K562 (cell line): ENCODE measurements around the gene DPEP3. TPM values are rescaled to one million over a fixed set of nuclear protein-coding genes. Genes with fewer than 3 reads are reported as not detected.

Experiments
- ATF3 ChIP-seq, 2 experiments: fragments of 450-650 bp in 1 of 2; sonication (generic) in 1 of 2; formaldehyde crosslinking in 1 of 2; IDR thresholded peaks in 1 of 2; conservative IDR thresholded peaks in 1 of 2; 2 replicates each; pipeline versions ENCODE4 v1.6.1 to v1.8.1; 2016 to 2023; ENCODE audit warnings: mild to moderate bottlenecking in 2 of 2, moderate library complexity in 2 of 2, inconsistent platforms in 1 of 2, missing genetic modification reagents in 1 of 2
- ATF7 ChIP-seq: fragments of 450-650 bp; IDR thresholded peaks from 2 replicates; pipeline ENCODE4 v1.7.1; 2014; ENCODE audit warnings: mild to moderate bottlenecking, moderate library complexity
- EP400 ChIP-seq: fragments of 450-650 bp; IDR thresholded peaks from 2 replicates; pipeline ENCODE4 v1.6.1; 2017; ENCODE audit warnings: antibody characterized with exemption, mild to moderate bottlenecking, moderate library complexity
- GATAD2B ChIP-seq: fragments of 450-650 bp; IDR thresholded peaks from 2 replicates; pipeline ENCODE4 v1.6.1; 2017; ENCODE audit warnings: mild to moderate bottlenecking, borderline replicate concordance
- HDAC1 ChIP-seq, 2 experiments: fragments of 450-650 bp; IDR thresholded peaks; 2 replicates each; pipeline ENCODE4 v1.6.1; 2016 to 2017; ENCODE audit warnings: inconsistent platforms in 1 of 2, mild to moderate bottlenecking in 1 of 2, moderate library complexity in 1 of 2
- HDAC2 ChIP-seq: fragments of 450-650 bp; IDR thresholded peaks from 2 replicates; pipeline ENCODE4 v1.6.1; 2016; ENCODE audit warnings: mild to moderate bottlenecking
- NONO ChIP-seq, 2 experiments: fragments of 200-400 bp in 1 of 2; fragments of 450-650 bp in 1 of 2; formaldehyde crosslinking in 1 of 2; IDR thresholded peaks; 2 replicates each; pipeline ENCODE4 v1.6.1; 2017; ENCODE audit warnings: low read depth in 2 of 2, mild to moderate bottlenecking in 2 of 2, moderate library complexity in 2 of 2, low read length in 1 of 2
- NR2C2 ChIP-seq, 2 experiments: fragments of 200-800 bp in 1 of 2; sonication (Bioruptor generic) in 1 of 2; sonication (generic) in 1 of 2; formaldehyde crosslinking in 1 of 2; IDR thresholded peaks; 2 replicates each; pipeline versions ENCODE4 v1.6.1 to v1.8.0; 2016 to 2022; ENCODE audit warnings: mild to moderate bottlenecking in 1 of 2, missing compliant biosample characterization in 1 of 2, missing genetic modification characterization in 1 of 2, missing genetic modification reagents in 1 of 2
- REST ChIP-seq, 2 experiments: fragments of 450-650 bp; formaldehyde crosslinking in 1 of 2; IDR thresholded peaks; 2 replicates each; pipeline versions ENCODE4 v1.4.0 to v1.6.1; 2014 to 2020; ENCODE audit warnings: mild to moderate bottlenecking in 2 of 2, borderline replicate concordance in 1 of 2, low read depth in 1 of 2
- SIN3B ChIP-seq: fragments of 450-650 bp; IDR thresholded peaks from 2 replicates; pipeline ENCODE4 v1.6.1; 2017; ENCODE audit warnings: low read depth, mild to moderate bottlenecking, moderate library complexity
- SIX5 ChIP-seq, 2 experiments: IDR thresholded peaks; 2 replicates each; pipeline ENCODE4 v1.6.1; 2011; ENCODE audit warnings: low read length in 2 of 2, borderline replicate concordance in 1 of 2, low read depth in 1 of 2, mild to moderate bottlenecking in 1 of 2, moderate library complexity in 1 of 2; ENCODE audit not compliant: insufficient read depth in 1 of 2
- SNIP1 ChIP-seq: fragments of 450-650 bp; IDR thresholded peaks from 2 replicates; pipeline ENCODE4 v1.7.1; 2017; ENCODE audit warnings: low read depth, mild to moderate bottlenecking
- SP1 ChIP-seq: sonication (generic); formaldehyde crosslinking; IDR thresholded peaks from 2 replicates; pipeline ENCODE4 v1.8.1; 2022; ENCODE audit warnings: mild to moderate bottlenecking, missing genetic modification reagents
- TBP ChIP-seq: optimal IDR thresholded peaks from 2 replicates; pipeline ENCODE3; 2011; ENCODE audit warnings: low read depth, low read length, improper control_type of control experiment
- TEAD1 ChIP-seq, 2 experiments: fragments of 450-650 bp in 1 of 2; sonication (generic) in 1 of 2; formaldehyde crosslinking; IDR thresholded peaks; 2 replicates each; pipeline versions ENCODE4 v1.4.0 to v1.8.0; 2020 to 2022; ENCODE audit warnings: mild to moderate bottlenecking in 2 of 2, missing genetic modification reagents in 1 of 2
- ZBTB8A ChIP-seq: fragments of 450-650 bp; IDR thresholded peaks from 2 replicates; pipeline ENCODE4 v1.6.1; 2018; ENCODE audit warnings: mild to moderate bottlenecking, moderate library complexity; ENCODE audit not compliant: partially characterized antibody
- polyA plus RNA-seq, 8 experiments: library from polyadenylated mRNA; depleted of rRNA in 4 of 8; stranded (reverse) in 5 of 8; unstranded in 3 of 8; fragments of >200 nt; fragmentation: Nextera tagmentation in 2 of 8; fragmentation: Illumina TruSeq in 1 of 8; extraction: Ambion mirVana in 2 of 8; extraction: Trizol in 1 of 8; gene quantifications; 2 replicates each; pipeline versions ENCODE4 v1.2.1 to v1.2.3, GENCODE V29; 2011 to 2014; ENCODE audit warnings: inconsistent platforms in 1 of 8, missing spikeins in 1 of 8
- total RNA-seq, 7 experiments: library from RNA; depleted of rRNA in 6 of 7; stranded (reverse); fragments of >200 nt in 6 of 7; fragmentation: Illumina TruSeq in 2 of 7; extraction: Trizol in 2 of 7; gene quantifications; 2 replicates each; pipeline versions ENCODE4 v1.2.1 to v1.2.3, GENCODE V29; 2011 to 2021; ENCODE audit warnings: low replicate concordance in 1 of 7

DPEP3 gene
- total and polyA plus RNA-seq, 9 of the 15 experiments (the other 6 are each of a cell fraction or from before 2014, with no cell fraction given), result not detected

- no peak for TF ChIP-seq REST (IDR thresholded peaks at IDR 0.05; ENCODE audit: borderline replicate concordance)
- TF ChIP-seq REST (CRISPR knock-in tag; IDR thresholded peaks at IDR 0.05; ENCODE audit: low read depth), result no peak
- TF ChIP-seq SP1 (CRISPR knock-in tag), result peak; percentile 92
- peak; percentile 67 to 97 for TF ChIP-seq TEAD1 (CRISPR knock-in tag; IDR thresholded peaks at IDR 0.05)
- TF ChIP-seq HDAC1 (IDR thresholded peaks at IDR 0.05), result peak in 1 of 2 experiments; percentile 5; a peak in 2 of 4 replicates
- TF ChIP-seq HDAC2, result peak; percentile 95
- peak; percentile 33; the same call in 1 of the 2 replicates for TF ChIP-seq SIN3B
- no peak for TF ChIP-seq SNIP1
- peak; percentile 31 for TF ChIP-seq TBP
- peak; percentile 27; the same call in 1 of the 2 replicates for TF ChIP-seq EP400
- no peak for TF ChIP-seq NR2C2 (CRISPR knock-in tag; IDR thresholded peaks at IDR 0.05)
- TF ChIP-seq NR2C2 (tag; IDR thresholded peaks at IDR 0.05), result 0 out of 2 replicates have a peak, but pooled peaks have one; percentile 36
- peak; percentile 85; the same call in 1 of the 2 replicates for TF ChIP-seq GATAD2B
- TF ChIP-seq ATF7, result peak; percentile 87
- no peak for TF ChIP-seq SIX5 (IDR thresholded peaks at IDR 0.05; ENCODE audit: borderline replicate concordance in 1 of 2, insufficient read depth in 1 of 2, low read depth in 1 of 2, low read length in 2 of 2)
- peak in 1 of 2 experiments; percentile 41; a peak in 1 of 4 replicates for TF ChIP-seq NONO (IDR thresholded peaks at IDR 0.05; ENCODE audit: low read depth in 2 of 2, low read length in 1 of 2)
- peak; percentile 48; the same call in 1 of the 2 replicates for TF ChIP-seq ATF3 (IDR thresholded peaks at IDR 0.05)
- no peak for TF ChIP-seq ATF3 (CRISPR knock-in tag; conservative IDR thresholded peaks at IDR 0.05)
- TF ChIP-seq ZBTB8A, result no peak
Measured at GRCh38 chr16:67968400-67969253, 11.7 kb downstream of the DPEP3 start, which contains the start of gene SLC12A4 (continued).
